Dedifferentiated amniotic fluid mesenchymal stem cell (primary cell): ENCODE results near the gene TMEM108.
A peak's percentile ranks its signal among the peaks of the same experiment; 100 is the strongest.

ENCODE experiments used
- DNase-seq: peaks from one replicate; pipeline ENCODE4 v3.0.0-alpha.2; 2016; ENCODE audit errors: extremely low spot score

The TMEM108 gene

DNA sequence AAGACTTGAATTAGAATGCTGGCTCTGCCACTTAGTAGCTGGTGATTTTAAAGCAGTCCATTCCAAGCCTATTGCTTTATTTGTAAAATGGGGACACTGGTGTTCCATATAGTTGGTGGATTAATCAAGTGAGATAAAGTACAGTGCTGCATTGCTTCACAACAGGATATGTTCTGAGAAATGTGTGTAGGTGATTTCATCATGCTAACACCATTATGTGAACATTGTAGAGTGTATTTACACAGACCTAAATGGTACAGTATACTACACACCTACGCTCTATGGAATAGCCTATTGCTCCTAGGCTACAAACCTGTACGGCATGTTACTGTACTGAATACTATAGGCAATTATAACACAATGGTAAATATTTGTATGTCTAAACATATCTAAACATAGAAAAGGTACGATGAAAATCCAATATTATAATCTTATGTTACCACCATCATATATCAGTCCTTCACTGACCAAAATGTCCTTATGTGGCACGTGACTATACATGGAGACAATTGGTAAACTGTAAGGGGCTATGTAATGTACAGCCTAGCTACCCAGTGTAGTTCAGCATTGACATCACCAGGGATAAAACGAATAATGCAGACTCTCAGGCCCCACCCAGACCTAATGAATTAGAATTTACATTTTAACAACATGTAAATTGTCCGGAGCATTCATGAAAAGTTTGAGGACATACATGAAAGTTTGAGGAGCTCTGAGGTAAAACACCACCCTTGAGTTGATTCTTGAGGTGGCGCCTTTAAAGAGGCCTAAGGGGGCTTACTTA, 240.3 kb downstream of the TMEM108 start:
- DNase-seq = no peak

DNA sequence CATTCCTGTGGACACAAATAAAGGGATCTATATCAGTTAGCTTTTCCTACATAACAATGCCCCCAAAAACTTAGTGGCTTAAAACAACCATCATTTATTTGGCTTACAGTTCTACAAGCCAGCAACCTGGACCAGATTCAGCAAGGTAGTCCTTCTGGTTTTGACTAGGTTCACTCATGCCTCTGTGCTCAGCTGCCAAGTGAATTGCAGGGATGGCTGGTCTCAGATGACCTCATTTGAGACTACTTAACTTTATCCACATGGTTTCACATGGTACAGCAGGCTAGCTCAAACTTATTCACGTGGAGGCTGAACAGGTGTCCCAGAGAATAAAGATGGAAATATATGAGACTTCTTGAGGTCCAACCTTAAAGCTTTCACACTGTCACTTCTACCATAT, 242.4 kb downstream of the TMEM108 start:
- DNase-seq = no peak

DNA sequence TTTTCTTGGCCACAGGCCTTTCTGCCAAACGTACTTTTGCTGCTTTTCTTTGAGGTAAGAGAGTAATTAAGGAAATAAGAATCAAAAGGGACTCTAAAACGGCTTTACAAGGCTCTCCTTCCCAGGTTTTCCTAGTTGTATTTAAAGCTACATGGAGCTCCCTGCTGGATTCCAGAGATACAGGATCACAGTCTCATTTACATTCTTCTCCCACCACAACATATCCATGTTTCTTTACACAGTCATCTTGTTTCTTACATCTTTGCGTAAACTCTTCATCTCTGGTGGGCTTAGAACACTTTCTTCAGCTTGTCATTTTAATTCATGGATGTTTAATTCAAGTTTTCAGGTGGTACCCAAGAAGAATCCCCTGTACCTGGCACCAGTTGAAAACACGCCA, 244.0 kb downstream of the TMEM108 start:
- DNase-seq = peak; percentile 33

DNA sequence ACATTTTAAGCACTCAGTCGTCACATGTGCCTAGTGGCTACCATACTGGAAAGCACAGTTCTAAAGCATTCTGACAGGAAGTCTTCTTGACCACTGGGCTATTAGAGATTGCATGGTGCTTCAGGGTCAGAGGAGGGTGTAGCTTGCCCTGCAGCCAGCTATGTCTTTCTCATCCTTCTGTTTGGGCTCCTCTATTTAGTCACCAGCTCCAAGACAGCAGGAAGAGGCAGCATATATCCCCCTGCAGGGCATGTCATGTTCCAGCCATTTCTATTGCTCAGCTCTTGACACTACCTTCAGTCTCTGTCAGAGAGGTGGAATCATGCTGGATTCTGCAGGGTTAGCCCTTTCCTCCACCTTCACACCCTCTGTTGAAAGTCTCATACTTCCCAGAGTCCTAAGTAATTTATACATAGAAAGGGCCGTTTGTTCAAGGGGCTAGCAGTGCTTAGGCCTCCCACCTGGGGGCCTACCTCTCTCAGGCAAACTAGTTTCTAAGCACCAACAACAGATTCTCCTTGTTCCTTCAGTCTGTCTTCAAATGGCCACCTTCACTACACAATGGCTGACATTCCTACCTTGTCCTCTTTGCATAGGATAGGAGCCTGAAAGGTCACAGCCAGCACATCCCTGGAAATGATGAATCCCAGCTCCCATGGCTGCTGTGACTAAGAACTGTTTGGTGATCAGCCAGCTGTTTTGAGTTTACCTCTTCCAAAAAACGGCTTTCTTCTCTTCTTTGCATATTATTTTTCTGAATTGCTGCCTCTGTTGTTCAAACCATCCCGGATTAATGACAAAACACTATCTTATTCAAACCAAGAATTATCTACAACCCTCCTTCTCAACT, 246.0 kb downstream of the TMEM108 start:
- no peak for DNase-seq

DNA sequence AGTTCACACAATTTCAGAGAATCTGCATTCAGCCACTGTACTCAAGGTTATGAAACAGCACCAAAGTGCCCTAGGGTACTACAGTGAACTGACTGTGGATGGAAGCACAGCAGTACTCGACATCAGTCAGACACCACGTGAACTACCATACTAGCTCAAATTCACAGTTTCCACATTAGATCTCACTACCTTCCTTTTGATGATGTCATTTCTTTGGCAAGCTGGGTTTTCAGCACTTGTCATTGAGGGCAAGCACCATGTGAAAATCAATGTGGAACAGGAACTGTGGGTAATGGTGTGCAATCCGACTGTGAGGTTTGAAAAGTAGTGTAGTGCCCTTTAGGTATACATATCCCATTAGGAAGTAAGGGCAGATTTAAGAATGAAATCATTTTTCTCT, 251.1 kb downstream of the TMEM108 start:
- DNase-seq = no peak

DNA sequence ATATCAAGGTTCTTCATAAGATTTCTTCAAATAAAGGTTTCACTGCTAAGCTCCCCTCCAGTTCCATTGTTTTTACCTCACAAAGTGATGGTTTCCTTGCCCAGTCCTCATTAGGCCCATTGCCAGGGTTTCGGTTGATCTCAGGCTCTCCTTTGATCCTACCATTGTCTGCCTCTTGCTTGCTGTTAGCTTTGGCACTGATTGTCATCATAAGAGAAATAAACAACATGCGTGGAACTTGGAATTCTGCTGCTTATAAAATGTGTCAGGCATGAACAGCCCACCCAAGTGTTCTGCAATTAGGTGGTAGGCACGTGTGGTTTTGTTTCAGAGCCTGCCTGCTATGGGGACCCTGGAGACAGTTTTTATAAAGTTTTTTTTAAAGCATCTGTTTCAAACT, 254.1 kb downstream of the TMEM108 start:
- no peak for DNase-seq

DNA sequence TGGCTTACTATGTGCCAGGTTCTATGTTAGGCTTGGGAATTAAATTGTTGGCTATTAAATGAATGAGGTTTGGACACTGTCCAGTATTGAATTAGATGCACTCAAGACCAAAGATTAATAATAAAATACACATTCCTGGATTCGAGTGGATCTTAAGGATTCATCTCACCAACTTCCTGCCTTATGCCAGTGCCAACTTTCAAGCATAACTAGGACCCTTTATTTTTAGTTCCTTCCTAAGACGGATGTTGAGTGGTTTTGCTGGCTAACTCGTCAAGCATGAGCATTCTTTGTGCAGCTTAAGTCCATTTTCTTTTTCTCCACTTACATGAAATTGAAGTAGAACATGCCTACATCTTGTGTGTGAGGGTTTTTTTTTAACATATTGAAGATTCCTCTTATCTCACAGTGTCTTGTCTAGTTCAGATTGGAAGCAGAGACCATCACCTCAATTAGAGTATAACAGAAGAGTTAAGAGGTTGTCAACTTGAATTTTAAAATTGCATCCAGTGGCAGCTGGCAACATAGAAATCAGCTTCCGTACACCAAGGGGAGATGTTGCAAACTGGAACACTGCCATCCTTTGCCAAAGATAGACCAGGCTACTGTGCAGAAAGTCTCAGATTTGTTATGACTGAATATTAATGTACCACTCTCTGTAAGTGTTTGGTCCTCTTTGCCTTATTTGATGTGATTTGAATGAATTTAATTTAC, 255.4 kb downstream of the TMEM108 start:
- no peak for DNase-seq

DNA sequence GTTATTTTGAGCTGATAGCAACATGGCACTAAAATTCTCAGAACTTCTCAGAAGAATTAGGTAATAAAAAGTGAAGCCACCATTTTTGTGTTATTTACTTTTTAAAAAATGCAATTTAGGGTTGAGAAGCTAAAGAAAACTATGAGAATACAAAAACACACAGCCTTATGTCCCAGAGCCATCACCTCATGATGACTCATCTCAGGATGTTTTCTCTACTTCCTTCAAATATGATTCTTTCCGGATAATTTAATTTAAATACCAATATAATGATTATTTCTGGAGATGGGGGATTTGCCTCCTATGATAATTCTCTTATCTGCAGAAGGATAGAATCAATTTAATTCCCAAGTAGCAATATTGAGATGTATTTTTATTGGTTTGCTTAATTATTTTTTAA, 256.1 kb downstream of the TMEM108 start:
- no peak for DNase-seq

DNA sequence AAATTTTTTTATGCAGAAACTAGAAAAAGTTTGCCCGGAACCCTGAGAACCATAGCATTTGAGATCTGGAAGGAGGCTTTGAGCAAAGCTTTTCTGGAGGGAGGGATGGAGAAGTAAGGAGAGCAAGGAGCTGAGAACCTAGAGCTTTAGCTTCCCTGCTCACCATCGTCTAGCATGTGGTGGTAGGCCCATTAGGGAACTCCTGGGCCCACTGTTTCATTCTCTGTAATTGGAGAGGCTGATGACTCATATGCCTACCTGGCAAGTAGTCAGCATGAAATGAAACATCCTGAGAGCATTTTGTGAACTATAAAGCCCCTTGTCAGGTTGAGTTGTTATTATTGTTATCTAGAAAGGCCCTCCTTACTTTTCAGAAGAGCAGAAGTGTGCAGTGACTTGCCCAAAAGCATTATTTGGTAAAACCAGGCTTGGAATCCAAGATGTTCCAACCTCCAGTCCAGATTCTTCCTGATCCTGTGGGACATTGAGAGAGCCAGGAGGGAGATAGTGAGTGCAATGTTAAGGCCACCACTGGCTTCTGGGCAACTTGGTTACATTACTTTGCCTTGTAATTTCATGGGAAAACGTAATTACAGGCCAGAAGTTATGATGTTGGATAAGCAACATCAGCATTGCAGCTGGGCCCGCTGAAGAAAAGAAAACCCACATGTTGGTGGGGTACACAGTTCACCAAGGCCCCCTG, 257.2 kb downstream of the TMEM108 start:
- DNase-seq = peak; percentile 25

DNA sequence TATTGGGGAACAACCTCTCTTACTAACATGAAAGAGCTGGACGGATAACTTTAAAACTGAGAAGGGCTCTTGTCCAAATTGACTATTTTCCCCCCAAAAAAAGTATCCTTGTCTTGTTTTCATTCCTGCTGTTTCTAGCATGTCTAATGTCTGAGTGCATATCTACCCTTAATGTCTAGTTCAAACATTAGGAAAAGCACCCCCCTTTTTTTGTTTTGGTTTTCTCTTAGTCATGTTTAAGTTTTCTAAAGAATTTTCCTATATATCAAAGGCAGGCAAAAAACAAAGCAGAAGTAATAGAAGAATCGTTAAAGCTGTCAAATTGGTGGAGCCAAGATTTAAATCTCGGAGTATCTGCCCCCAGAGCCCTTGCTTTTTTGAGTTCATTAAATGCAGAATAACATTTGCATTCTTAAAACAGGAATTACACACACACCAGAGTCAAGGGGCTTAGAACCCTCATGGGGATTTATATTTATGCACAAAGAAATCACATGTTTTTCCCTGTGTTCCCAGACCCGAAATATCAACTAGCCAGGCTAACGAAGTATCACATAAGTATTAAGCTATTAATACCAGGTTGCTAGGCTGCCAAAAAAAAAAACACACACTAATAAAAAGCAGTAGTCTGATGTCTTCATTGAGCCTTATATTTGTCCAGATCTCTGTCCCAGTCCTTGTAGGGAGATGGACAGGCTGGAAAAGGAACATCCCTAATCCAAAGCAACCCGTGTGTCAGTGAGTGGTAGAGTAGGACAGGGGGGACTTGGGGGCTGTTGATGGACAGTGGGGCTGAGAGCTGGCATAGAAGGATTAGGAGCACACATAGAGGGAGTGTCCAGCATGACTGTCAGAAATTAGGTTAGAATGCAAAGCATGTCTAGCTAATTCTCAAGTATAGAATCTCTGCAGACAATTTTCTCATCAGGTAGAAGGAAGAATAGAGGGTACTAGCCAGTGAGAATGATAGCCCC, 258.0 kb downstream of the TMEM108 start:
- no peak for DNase-seq

DNA sequence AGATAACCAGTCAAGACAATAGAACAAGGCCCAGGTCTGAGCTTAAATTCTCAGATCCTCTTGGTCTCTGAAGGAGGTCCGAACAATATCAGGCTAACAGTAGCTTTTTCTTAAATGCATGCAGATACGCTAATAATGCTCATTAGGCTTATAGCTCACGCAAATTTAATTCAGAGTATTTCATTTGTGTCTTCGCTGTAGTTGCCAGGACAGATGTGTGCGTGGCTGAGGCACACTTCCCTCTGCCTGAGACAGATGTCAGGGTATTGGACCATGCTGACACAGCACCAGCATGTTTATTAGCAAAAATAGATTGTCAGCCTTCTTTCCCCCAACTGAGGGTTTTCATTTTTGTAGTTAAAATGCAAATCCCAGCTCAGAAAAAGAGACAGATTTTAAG, 258.8 kb downstream of the TMEM108 start:
- no peak for DNase-seq

DNA sequence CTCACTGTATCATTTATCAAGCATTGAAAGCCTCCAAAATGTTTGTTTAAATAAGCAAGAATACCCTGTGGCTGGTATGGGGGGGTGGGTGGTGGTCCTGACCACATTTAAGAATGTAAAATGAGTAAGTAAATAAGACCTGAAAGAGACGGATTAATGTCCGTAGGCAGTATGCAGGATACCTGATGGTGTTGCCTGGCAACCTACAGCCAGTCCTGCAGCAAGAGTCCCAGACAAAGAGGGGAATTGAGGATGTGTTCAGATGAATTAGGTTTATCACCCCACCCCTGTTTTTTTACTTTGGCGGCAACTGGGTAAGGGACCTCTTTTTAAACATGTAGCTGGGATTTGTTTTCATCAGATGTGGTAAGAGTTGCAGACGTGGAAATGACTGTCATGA, 261.9 kb downstream of the TMEM108 start:
- no peak for DNase-seq

DNA sequence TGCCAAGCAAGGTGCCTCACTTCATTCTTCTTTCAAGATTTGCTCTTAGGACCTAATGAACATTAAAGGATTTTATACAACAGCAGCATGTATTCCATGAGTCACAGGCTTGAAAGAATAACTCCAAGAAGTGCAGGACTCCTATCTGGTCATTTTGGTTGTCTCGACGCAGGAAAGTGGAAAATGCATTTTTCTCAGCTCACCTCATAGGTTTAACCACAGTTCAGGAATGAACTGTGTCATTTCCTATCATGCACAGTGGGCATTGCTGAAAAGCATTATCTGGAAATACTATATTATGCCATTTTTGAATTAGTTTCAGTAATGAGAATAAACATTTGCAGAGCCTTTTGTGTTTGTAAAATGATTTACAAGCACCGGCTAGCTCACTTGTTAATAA, 263.0 kb downstream of the TMEM108 start:
- DNase-seq = peak; percentile 53

DNA sequence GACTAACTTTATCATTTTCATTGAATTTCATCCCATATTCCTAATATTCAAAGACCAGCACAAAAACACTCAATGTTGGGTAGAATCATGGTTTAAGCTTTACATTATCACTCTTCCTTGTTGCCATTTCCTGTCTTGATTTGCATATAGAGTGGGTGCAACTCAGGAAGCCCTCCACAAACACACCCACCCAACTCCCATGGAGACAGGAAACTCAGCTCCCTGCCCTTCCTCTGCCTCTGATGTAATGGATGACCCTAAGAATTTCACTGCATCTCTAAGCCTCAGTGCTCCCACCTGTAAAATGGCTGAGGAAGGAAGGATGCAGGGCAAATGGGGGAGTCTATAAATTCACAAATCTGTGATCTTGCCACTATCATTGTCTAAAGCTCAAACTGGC, 263.5 kb downstream of the TMEM108 start:
- no peak for DNase-seq

DNA sequence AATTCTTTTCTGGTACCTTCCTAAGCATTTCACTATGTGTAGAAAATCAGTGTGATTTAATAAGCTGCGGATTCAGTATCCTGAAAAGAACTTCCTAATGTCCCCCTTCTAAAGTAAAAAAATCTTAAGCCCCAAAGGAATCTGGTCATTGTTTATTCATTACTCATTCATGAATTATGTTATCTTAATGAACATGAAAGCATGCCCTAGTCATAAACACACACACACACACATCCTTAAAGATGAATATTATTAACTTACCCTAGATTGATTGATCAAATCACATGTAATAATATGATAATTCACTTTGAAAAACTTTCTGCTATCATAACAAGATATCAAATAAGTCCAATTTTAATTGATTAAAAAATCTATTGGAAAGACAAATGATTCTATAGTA, 265.2 kb downstream of the TMEM108 start:
- no peak for DNase-seq

DNA sequence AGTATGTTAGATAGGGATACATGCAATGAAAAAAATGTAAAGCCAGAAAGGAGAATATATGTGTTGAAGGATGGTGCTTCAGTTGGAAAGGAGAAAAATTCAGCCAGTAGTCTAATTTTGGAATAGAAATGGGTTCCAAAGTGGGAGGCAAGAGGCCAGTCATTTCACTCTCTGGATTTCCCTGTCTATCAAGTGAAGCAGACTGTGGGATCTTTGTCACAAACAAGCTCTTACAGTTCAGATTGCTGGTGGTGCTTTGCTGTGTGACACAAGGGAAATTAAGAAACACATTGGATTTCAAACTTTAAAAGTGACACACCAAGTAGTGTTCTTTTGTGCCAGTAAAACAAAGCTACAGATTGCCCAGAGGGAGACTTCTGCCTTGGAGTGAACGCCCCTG, 279.7 kb downstream of the TMEM108 start:
- no peak for DNase-seq

DNA sequence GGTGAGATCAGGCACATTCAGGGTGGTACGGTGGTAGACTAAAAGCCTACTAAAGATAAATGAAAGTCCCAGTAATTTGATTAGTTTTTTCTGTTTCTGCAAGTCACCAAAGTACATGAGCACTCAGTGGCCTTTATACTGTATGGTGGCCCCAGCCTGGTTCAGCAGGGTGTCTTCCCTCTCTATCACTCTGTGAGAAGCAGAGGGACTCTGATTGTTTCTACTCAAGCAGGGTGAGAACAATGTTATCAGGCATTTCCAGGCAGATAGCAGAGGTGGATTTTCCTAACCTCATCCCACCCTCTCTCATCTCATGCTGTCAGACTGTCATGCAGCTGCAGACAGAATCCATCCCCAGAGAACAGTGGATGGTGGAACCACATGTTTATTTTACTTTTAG, 290.2 kb downstream of the TMEM108 start:
- DNase-seq = no peak

DNA sequence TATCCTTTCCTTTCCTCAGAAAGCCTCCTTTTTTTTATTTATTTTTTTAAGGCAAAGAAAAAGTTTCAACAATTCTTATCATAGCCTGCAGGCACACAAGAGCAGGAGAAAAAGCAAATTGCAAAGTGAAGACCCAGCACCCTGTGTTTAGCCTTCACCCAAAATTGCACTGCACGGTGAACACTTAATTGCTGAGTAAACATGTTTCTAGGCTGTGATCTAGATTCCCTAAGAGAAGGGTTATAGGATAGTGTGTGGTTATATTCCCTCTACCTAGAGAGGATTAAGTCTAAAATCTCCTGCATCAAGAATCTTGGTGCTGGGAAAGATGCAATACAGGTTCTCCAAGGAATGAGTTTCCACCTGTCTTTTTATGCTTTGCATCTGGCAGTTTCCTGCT, 291.4 kb downstream of the TMEM108 start:
- no peak for DNase-seq

DNA sequence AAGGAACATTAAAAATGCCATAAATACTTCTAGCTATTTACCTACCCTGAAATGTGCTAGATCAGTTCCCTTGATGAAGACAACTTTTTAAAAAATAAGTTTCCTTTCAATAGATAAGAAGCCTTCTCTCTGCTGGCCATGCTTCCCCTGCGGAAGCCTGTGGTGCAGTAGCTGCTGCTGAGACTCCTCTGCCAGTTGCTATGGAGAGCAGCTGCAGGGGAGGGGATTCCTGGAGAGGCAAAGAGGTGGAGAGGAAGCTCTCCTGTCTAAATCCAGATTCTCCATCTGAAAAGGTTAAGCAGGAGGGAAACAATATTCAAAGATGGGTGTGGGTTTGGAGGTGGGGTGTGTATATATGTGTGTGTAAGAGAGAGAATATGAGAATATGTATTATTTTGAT, 291.9 kb downstream of the TMEM108 start:
- no peak for DNase-seq

DNA sequence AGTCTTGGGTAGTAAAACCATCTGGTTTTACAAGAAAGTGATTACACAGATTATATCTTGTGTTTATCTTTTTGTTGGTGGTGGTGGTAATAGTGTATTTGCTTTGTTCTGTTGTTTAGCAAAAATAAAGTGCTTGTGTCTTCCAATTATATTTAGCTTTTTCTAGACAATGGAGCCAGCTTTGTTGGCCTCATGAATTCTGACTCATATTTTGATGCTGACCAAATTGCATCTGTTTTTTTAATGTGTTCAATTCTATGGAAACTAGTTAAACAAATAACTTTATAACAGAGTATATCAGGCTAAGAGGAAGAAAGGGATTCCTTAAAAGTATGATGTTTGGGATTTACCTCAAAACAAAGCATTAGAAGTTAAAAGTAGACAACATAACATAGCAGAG, 292.3 kb downstream of the TMEM108 start:
- DNase-seq = no peak

DNA sequence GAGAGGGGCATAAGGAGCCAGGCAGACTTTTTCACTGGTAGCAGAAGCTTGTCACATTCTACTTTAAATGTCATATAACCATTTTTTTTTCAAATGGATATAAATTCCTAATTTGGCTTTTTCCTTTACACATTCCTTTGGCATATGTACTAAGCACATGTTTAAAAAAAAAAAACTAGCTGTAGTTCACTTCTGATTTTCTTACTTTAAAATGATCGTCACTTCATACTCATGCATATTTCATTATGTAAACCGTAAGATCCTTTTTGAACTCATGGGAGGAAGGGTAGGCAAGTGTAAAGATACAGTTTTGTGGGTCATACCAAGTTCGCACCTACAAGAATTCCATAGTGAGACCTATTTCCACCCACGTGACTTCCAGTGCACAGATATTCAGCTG, 316.5 kb downstream of the TMEM108 start:
- no peak for DNase-seq
